ENCODE measurements around the gene LMAN1L.

Gene LMAN1L

DNA sequence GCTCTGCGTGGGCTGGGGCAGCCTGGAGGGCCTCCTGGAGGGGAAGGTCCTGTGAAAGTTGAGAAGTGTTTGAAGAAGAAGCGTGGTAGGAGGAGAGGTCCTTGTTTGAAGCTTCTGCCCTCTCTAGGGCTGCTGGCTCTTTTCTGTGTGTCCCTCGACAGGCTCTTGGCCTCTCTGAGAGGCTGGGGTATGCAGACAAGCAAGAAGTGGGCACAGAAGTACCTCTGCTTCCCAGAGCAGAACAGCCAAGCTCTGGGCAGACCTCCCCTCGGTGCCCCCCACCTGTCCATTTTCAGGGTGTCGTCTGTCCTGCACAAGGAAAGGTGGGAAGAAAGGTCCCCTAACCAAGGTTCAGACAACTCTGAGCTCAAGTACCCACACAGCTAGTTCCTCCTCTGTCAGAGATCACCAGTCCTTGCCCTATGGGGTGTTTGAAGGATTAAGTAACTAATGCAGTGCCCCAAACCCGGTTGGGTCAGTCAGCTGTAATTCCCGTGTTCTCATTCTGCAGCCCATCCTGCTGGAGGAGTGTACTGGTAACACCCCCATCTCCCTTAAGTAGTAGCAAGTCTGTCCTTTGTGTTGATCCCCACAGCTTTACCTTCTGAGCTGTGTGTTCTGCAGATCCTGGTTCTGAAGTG is 24.5 kb upstream of the LMAN1L start:
- Mint-ChIP-seq H3K9me3 (no peaks in the 10 kb centered on the region), H3K27ac (peak overlapping the region; percentile 25 to 46 (median 30)), H3K4me3 (peak overlapping the region; percentile 31 to 48 (median 45)), H3K4me1 (peaks cover 52% of the 10 kb centered on the region), H3K27me3 (ENCODE audit: low read depth) (no peaks in the 10 kb centered on the region), H3K36me3 (ENCODE audit: low read depth) (no peaks in the 10 kb centered on the region)
- TF ChIP-seq, protein P1, sequence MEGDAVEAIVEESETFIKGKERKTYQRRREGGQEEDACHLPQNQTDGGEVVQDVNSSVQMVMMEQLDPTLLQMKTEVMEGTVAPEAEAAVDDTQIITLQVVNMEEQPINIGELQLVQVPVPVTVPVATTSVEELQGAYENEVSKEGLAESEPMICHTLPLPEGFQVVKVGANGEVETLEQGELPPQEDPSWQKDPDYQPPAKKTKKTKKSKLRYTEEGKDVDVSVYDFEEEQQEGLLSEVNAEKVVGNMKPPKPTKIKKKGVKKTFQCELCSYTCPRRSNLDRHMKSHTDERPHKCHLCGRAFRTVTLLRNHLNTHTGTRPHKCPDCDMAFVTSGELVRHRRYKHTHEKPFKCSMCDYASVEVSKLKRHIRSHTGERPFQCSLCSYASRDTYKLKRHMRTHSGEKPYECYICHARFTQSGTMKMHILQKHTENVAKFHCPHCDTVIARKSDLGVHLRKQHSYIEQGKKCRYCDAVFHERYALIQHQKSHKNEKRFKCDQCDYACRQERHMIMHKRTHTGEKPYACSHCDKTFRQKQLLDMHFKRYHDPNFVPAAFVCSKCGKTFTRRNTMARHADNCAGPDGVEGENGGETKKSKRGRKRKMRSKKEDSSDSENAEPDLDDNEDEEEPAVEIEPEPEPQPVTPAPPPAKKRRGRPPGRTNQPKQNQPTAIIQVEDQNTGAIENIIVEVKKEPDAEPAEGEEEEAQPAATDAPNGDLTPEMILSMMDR (IDR thresholded peaks at IDR 0.05; ENCODE audit: unreplicated experiment in 3 of 3) = no peak

DNA sequence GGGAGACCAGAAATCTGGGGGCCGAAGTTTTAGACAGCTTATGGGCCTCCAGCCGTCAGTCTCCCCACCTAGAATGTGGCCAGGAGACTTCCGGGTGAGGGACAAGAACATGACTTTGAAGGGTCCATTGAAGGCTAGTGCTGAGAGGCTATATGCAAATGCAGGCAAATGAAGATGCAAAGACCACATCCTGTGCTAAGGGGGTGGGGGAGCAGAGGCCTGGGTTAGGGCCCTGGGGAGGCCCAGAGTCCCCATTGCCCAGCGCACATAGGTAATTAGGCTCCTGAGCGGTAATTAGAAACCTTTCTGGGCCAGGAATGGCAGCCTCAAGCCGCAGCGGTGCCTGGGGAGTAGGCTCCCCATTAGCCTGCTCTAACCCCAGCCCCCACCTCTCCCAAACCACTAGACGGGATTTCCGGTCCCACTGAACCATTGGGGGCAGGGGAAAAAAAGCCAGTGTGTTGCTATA is 23.9 kb upstream of the LMAN1L start:
- H3K27ac Mint-ChIP-seq = peak overlapping the region in 1 of 3 experiments; percentile 46
- H3K4me3 Mint-ChIP-seq = peak overlapping the region in 1 of 3 experiments; percentile 23
- TF ChIP-seq, protein P1 (IDR thresholded peaks at IDR 0.05; ENCODE audit: unreplicated experiment in 3 of 3) = no peak

DNA sequence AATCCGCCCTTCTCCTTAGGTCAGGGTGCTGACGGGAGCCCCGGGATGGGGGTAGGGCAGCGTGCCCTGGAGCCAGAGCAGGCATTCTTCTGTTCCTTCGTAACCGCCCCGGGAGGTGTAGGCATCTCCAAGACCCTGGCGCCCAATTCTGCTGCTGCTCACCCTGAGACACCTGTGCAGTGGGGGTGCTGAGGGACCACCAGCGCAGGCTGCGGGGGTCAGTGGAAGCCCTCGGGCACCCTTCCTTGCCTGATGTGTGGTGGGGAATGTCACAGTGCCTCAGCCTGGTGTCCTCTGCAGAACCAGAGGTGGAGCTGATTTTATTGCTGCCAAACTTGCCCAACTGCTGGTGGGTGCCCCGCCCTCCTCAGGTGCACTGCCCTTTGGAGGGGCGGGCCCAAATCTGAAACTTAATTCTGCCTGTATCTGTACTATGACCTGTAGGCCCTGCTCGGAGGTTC is 23.4 kb upstream of the LMAN1L start:
- peaks cover 44% of the 10 kb centered on the region for H3K4me1 Mint-ChIP-seq
- no peaks in the 10 kb centered on the region for H3K9me3 Mint-ChIP-seq
- TF ChIP-seq, protein P1 (IDR thresholded peaks at IDR 0.05; ENCODE audit: unreplicated experiment in 3 of 3) = no peak
- no peaks in the 10 kb centered on the region for H3K36me3 Mint-ChIP-seq (ENCODE audit: low read depth)
- H3K4me3 Mint-ChIP-seq = no peak overlapping the region
- peak overlapping the region in 2 of 3 experiments; percentile 29 to 77 for H3K27ac Mint-ChIP-seq
- H3K27me3 Mint-ChIP-seq (ENCODE audit: low read depth) = no peaks in the 10 kb centered on the region

More for the DNA sequence above, 23.9 kb upstream of the LMAN1L start:
- Mint-ChIP-seq H3K4me1 (peaks cover 46% of the 10 kb centered on the region), H3K27me3 (ENCODE audit: low read depth) (no peaks in the 10 kb centered on the region), H3K36me3 (ENCODE audit: low read depth) (no peaks in the 10 kb centered on the region), H3K9me3 (no peaks in the 10 kb centered on the region)

DNA sequence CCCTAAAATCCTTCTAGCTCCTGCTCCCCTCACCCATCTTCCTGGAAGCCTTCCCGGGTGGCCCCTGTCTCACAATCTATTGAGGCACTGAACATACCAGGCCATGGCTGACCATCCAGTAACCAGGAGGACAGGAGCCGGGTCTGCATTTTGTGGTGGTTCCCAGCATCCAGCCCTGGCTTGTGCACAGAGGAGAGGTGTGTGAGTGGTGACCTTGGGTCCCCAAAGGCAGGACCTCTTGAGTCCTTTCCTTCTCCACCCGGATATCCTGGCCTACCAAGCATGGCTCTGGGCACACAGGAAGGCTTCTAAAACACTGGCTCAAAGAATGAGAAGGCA is 22.9 kb upstream of the LMAN1L start:
- Mint-ChIP-seq H3K9me3 (no peaks in the 10 kb centered on the region), H3K27ac (peak overlapping the region in 2 of 3 experiments; percentile 29 to 77), H3K4me1 (peaks cover 41% of the 10 kb centered on the region), H3K27me3 (ENCODE audit: low read depth) (no peaks in the 10 kb centered on the region), H3K36me3 (ENCODE audit: low read depth) (no peaks in the 10 kb centered on the region), H3K4me3 (peak overlapping the region in 1 of 3 experiments; percentile 20)
- TF ChIP-seq, protein P1 (IDR thresholded peaks at IDR 0.05; ENCODE audit: unreplicated experiment in 3 of 3) = no peak

DNA sequence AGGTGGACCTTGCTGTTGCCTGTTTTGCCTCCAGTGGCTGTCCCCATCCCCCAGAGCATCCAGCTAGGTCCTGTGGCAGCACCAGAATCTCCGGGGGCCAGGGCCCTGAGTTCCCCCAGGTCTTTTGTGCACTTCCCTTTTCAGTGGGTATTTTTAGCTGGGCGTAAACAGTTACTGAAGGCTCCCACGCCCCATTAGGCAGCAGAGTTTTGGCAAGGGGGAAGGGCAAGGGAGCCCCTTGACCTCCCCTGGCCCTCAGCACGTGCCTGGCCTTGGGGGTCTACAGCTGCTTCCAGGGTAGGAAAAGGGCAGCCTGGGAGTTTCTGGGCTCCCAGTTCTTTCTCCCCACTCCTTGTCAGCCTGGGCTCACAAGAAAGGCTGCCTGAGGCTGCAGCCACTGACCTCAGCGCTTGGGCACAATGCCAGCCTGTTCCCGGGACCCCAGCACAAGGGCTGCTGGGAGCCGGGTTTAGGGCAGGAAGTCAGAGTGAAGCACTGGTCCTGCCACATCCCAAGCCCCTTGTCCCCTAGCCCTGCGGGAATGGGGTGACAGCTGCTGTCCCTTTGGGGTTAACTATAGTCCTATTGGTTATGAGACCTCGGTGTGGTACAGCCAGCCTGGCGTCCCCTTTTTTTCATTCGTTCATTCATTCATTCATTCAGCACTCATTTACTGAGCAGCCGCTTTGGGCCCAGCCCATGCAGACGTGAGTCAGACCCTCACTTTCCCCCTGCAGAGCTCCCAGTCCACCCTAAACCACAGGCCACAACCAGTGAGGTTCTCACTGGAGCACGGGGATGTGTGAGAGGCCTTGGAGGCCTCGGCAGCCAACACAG is 22.3 kb upstream of the LMAN1L start:
- Mint-ChIP-seq H3K4me3 (no peak overlapping the region), H3K27ac (peak overlapping the region in 1 of 3 experiments; percentile 77), H3K4me1 (peaks cover 35% of the 10 kb centered on the region), H3K9me3 (no peaks in the 10 kb centered on the region), H3K36me3 (ENCODE audit: low read depth) (no peaks in the 10 kb centered on the region), H3K27me3 (ENCODE audit: low read depth) (no peaks in the 10 kb centered on the region)
- TF ChIP-seq, protein P1 (IDR thresholded peaks at IDR 0.05; ENCODE audit: unreplicated experiment in 3 of 3) = no peak
